Mononuclear cell (primary cell): Measurements from ENCODE around the gene AADAC. TPM values are rescaled to one million over a fixed set of nuclear protein-coding genes. Genes with fewer than 3 reads are reported as not detected.
"Not testable (repeated sequence)": the region's sequence is repeated elsewhere in the genome, so short reads cannot be mapped to it uniquely, and the experiment has no call there.

ENCODE experiments used
- H3K27me3 ChIP-seq: 2 replicates; pipeline ENCODE4 v1.6.0; 2011; ENCODE audit warnings: low read length, control low read depth; ENCODE audit not compliant: insufficient read depth
- H3K4me1 ChIP-seq: 2 replicates; pipeline ENCODE4 v1.5.1; 2011; ENCODE audit warnings: mild to moderate bottlenecking, low read length, control low read depth; ENCODE audit not compliant: insufficient read depth
- H3K4me3 ChIP-seq: 2 replicates; pipeline ENCODE4 v1.5.1; 2011; ENCODE audit warnings: mild to moderate bottlenecking, low read length, moderate library complexity
- H3K9me3 ChIP-seq: 2 replicates; pipeline ENCODE4 v1.5.1; 2011; ENCODE audit warnings: low read depth, mild to moderate bottlenecking, control low read depth, low read length
- total RNA-seq: library from RNA; depleted of rRNA; stranded (reverse); fragments of >200 nt; gene quantifications from one replicate; pipeline ENCODE4 v1.2.3, GENCODE V29; 2012

The AADAC gene
- total RNA-seq, 1 donor, result not detected

- no peaks in the 10 kb centered on the region for H3K9me3 ChIP-seq
- H3K4me3 ChIP-seq, result no peak overlapping the region
- H3K4me1 ChIP-seq, result no peaks in the 10 kb centered on the region
- no peaks in the 10 kb centered on the region for H3K27me3 ChIP-seq
These were observed 4.4 kb downstream of the AADAC start for GRCh38 chr3:151818361-151818760.

GRCh38 chr3:151819910-151820309 lies 6.0 kb downstream of the AADAC start:
- H3K9me3 ChIP-seq, result no peaks in the 10 kb centered on the region
- no peaks in the 10 kb centered on the region for H3K4me1 ChIP-seq
- H3K4me3 ChIP-seq, result no peak overlapping the region
- H3K27me3 ChIP-seq, result no peaks in the 10 kb centered on the region

- H3K4me3 ChIP-seq, result no peak overlapping the region
- no peaks in the 10 kb centered on the region for H3K9me3 ChIP-seq
- H3K27me3 ChIP-seq, result no peaks in the 10 kb centered on the region
- H3K4me1 ChIP-seq, result no peaks in the 10 kb centered on the region
These were observed 13.9 kb downstream of the AADAC start for GRCh38 chr3:151827816-151828215.

GRCh38 chr3:151835751-151836525 lies 22.0 kb downstream of the AADAC start:
- Histone ChIP-seq H3K9me3 (no peaks in the 10 kb centered on the region), H3K27me3 (no peaks in the 10 kb centered on the region), H3K4me1 (peaks cover 7% of the 10 kb centered on the region), H3K4me3 (no peak overlapping the region)

- H3K4me3 ChIP-seq, result no peak overlapping the region
- no peaks in the 10 kb centered on the region for H3K9me3 ChIP-seq
- H3K27me3 ChIP-seq, result no peaks in the 10 kb centered on the region
- H3K4me1 ChIP-seq, result peaks cover 7% of the 10 kb centered on the region
These were observed 23.1 kb downstream of the AADAC start for GRCh38 chr3:151837057-151837456.

GRCh38 chr3:151838574-151839312 lies 24.8 kb downstream of the AADAC start:
- no peaks in the 10 kb centered on the region for H3K9me3 ChIP-seq
- no peak overlapping the region for H3K4me3 ChIP-seq

GRCh38 chr3:151839313-151839631 lies 25.4 kb downstream of the AADAC start:
- H3K4me1 ChIP-seq, result peaks cover 7% of the 10 kb centered on the region
- H3K9me3 ChIP-seq, result no peaks in the 10 kb centered on the region
- H3K4me3 ChIP-seq, result no peak overlapping the region
- H3K27me3 ChIP-seq, result no peaks in the 10 kb centered on the region

More at GRCh38 chr3:151838574-151839312, 24.8 kb downstream of the AADAC start:
- H3K27me3 ChIP-seq, result no peaks in the 10 kb centered on the region
- peaks cover 7% of the 10 kb centered on the region for H3K4me1 ChIP-seq

GRCh38 chr3:151841801-151842200 lies 27.9 kb downstream of the AADAC start:
- Histone ChIP-seq H3K4me3 (no peak overlapping the region), H3K4me1 (peaks cover 5% of the 10 kb centered on the region), H3K9me3 (no peaks in the 10 kb centered on the region), H3K27me3 (no peaks in the 10 kb centered on the region)

- H3K9me3 ChIP-seq, result no peaks in the 10 kb centered on the region
- H3K27me3 ChIP-seq, result no peaks in the 10 kb centered on the region
- H3K4me1 ChIP-seq, result no peaks in the 10 kb centered on the region
- no peak overlapping the region for H3K4me3 ChIP-seq
These were observed 29.4 kb downstream of the AADAC start for GRCh38 chr3:151843275-151843674.

- Histone ChIP-seq H3K4me3 (no peak overlapping the region), H3K27me3 (no peaks in the 10 kb centered on the region), H3K4me1 (no peaks in the 10 kb centered on the region), H3K9me3 (no peaks in the 10 kb centered on the region)
These were observed 31.5 kb downstream of the AADAC start for GRCh38 chr3:151845306-151845905.

GRCh38 chr3:151850065-151850464 lies 36.1 kb downstream of the AADAC start:
- not testable (repeated sequence) for H3K9me3 ChIP-seq, H3K27me3 ChIP-seq, H3K4me1 ChIP-seq, H3K4me3 ChIP-seq

GRCh38 chr3:151852074-151852811 lies 38.3 kb downstream of the AADAC start:
- no peaks in the 10 kb centered on the region for H3K4me1 ChIP-seq
- H3K4me3 ChIP-seq, result no peak overlapping the region
- H3K27me3 ChIP-seq, result no peaks in the 10 kb centered on the region
- no peaks in the 10 kb centered on the region for H3K9me3 ChIP-seq

GRCh38 chr3:151856118-151856517 lies 42.2 kb downstream of the AADAC start:
- H3K27me3 ChIP-seq, result no peaks in the 10 kb centered on the region
- no peaks in the 10 kb centered on the region for H3K9me3 ChIP-seq
- no peak overlapping the region for H3K4me3 ChIP-seq
- no peaks in the 10 kb centered on the region for H3K4me1 ChIP-seq

- Histone ChIP-seq H3K27me3 (no peaks in the 10 kb centered on the region), H3K4me1 (no peaks in the 10 kb centered on the region), H3K9me3 (no peaks in the 10 kb centered on the region), H3K4me3 (no peak overlapping the region)
These were observed 42.7 kb downstream of the AADAC start for GRCh38 chr3:151856641-151857040.

- Histone ChIP-seq H3K9me3 (no peaks in the 10 kb centered on the region), H3K4me1 (no peaks in the 10 kb centered on the region), H3K27me3 (no peaks in the 10 kb centered on the region), H3K4me3 (no peak overlapping the region)
These were observed 45.3 kb downstream of the AADAC start for GRCh38 chr3:151859233-151859673.
